Urothelium cell line (cell line): ENCODE results near the gene IL33.

Source experiments
- DNase-seq: peaks from one replicate; pipeline ENCODE4 v3.0.0; 2011; ENCODE audit warnings: low spot score, mixed read lengths
- FAIRE-seq: peaks from 2 replicates; lab custom pipeline; 2011; peaks lifted over from hg19 to GRCh38; lab: Jason Lieb, UNC

IL33 gene

DNA sequence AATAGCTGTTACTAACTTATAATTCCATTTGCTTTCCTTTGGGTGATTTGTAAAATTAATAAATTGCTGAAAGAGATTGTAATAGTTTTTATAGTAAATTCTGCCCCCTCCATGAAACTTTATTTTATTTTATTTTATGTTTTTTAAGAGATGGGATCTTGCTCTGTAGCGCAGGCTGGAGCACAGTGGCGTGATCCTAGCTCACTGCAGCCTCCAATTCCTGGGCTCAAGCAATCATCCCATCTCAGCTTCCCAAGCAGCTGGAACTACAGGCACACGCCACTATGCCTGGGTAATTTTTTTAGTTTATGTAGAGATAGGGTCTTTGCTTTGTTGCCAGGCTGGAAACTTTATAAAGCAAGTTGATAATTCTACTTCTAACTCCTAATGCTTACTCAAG lies 395 bp downstream of the IL33 start:
- DNase-seq (no peak), FAIRE-seq (no peak)

- no peak for DNase-seq
- no peak for FAIRE-seq
These were observed 1.3 kb downstream of the IL33 start for GRCh38 chr9:6216951-6217350.

DNA sequence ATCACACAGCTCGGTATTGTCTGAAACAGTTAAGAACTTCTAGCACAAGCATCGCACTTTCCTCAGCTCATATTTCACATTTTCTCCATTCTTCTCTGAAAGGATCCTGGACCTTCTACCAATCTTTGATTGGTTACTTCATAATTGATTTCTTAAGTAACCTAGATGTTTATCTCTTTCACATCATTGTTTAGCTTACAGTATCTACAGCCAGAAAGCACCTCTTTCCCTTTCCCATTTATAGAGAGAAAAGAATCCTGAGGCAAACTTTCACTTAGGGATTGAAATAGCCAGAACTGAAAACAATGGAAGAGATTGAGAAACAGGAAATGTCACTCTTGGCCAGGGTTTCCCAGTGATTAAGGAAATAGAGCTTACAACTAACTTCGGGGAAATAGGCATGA lies 2.5 kb downstream of the IL33 start:
- DNase-seq (no peak), FAIRE-seq (no peak)

DNA sequence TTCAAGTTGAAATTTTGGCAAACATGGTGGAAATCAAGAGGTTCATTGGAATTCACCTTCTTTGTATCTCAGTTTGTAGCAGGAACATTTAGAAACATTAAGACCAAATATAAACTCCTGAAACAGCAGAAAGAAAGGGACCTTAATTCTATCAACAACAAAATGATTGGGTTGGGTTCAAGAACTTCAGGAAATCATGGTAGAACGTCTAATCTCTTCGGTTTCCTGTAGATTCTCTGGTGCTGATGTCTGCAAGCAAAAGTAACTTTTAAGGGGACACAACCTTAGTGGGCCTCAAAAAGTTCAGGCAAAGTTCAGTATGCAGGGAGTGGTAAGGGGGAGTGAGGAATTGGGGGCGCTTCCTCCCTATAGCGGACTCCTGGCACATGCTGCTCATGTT lies 3.4 kb downstream of the IL33 start:
- FAIRE-seq (no peak), DNase-seq (no peak)

DNA sequence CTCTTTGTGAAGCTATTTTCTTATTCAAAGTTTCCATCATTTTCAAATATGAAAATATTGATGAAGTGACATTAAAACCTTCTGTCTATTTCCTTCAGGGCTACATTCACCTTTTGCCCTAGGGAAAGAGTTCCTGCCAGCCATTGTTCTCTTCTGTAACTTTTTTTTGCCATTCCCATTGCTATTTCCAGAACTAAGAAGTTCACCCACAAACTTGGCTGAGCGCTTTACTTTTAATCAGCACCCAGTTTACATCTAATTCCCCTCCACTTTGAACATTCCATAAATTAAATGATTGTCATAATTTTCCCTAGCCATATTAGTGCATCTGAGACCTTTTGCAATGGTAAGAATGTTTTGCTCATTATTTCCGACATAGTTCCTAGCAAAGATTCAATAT lies 4.4 kb downstream of the IL33 start:
- DNase-seq: no peak
- FAIRE-seq: no peak

GRCh38 chr9:6224393-6225154 lies 9.0 kb downstream of the IL33 start:
- FAIRE-seq (no peak), DNase-seq (no peak)

DNA sequence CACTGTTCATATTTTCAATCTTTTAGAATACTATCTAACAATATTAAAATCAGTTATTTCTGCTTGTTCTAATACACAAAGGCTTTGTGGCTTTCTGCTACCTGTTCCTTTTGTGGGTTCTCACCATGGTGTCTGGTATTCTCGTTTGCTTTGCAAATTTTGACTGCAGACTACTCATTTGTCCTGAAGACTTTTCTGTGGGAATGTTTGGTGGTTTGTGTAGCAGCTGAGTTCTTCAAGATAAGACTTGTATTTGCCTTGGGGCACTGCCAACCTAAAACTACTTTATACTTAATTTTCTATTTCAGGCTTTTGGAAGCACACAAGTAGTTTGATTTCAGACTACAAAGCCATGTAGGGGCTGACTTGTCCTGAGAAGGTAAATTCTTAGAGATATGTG lies 11.1 kb downstream of the IL33 start:
- FAIRE-seq: no peak
- no peak for DNase-seq

DNA sequence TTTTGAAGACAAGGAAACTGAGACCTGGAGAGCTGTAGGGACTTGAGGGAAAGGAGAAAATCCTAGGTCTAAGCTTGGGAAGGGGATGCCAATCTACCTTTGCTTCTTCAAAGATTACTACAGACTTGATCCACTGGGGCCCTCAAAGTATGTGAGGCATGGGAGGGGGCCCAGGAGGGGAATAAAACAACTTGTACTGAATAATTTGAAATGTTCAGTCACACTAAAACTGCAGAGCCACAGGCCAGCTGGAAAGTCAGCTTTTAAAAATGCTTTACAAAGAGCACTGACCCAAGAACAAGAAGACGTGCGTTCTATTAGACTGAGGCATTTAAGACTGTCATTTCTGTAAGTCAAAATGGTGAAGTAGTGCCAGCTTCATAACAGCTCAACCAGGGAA lies 13.6 kb downstream of the IL33 start:
- FAIRE-seq: no peak
- no peak for DNase-seq

DNA sequence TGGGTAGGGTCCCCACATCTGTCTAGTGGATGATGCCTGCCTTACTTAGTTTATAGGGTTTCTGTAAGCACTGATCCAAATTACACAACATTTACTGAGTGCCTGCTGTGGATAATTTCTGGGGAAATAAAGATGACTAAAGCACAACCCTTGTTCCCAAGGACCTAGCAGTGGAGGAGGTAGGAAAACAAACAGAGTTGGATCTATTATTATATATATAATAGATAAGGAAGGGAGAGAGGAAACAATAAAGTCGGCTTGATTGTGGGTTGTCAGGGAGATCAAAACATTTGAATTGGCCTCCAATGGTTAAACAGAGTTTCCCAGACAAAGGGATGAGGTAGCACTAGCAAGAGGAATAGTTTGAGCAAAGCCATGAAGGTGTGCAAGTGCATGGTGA lies 14.0 kb downstream of the IL33 start:
- DNase-seq: no peak
- FAIRE-seq: no peak

DNA sequence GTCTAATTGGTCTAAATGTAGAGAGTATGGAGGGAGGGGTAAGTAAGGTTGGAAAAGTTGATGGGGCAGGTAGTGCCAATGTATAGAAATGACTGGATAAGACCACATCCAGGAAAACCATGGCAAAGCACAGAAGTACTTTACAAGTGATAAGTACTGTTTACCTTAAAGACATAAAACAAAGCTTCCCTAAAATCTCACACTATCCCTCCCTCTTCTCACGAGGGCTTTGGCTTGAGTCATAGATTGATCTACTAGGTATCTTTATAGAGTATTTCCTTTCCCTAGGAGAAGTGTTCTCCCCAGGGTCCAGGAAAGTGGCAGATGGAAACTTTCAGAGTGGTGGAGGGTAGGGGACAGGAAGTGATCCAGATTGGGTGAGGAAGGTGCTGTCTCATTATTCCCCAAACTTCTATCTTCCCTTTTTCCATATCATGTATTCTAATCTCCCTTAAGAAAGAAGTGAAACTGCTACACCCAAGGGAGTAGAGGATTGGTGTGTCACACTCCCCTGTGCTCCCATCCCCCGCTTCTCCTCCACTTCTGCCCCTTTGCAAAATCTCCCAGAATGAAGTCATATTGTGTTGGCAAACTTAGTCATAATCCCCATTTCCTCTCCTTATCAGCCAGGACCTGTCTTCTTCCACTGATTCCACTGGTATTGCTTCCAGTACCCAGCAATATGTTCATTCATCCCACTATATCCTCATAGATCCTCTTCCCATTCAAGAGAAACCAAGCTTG lies 14.6 kb downstream of the IL33 start:
- no peak for FAIRE-seq
- DNase-seq: no peak

DNA sequence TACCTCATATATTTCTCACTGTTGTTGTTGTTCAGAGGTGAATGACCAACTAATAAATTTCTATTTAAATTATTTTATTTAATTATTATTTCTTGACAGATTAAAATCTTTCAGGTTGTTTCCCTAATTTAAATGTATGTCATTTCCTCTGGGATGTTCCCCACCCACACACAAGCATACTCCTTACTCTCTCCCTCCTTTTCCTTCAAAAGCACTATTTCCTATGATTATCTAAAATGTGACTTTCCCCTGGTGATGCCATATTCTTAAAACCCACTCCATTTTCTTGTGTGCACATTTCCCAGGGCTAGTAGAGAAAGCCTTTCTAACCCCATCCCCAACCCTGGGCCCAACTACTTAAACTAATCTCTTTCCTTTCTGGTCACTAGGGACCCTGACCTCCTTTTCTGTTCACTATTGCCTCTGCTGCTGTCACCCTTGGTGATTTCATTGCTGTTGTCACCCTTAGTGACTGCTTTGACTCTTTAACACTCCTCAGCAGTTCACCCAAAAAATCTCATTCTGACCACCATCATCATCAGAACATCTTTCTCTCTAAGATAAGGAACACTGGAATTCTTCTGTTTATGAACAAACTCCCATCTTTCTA lies 16.8 kb downstream of the IL33 start:
- FAIRE-seq (no peak), DNase-seq (no peak)

DNA sequence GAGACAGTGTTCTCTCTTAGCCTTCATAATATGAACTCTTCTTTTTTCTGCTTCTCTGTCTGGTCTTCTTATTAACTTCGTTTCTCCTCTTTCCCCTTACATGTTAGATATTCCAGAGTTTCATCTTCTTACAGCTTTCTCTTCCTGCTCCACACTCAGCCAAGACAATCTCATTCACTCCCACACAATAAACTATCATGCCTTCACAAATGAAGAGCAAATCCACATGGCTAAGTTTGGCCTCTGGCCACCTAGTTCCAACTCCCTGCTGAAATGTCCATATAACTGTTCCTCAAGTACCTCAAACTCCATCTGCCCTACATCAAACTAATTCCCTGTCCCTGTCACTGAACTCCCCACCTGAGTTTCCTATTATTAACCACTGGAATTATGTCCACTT lies 18.4 kb downstream of the IL33 start:
- FAIRE-seq: no peak
- DNase-seq: no peak

GRCh38 chr9:6237267-6237666 lies 21.7 kb downstream of the IL33 start:
- DNase-seq (no peak), FAIRE-seq (no peak)

- DNase-seq: no peak
- FAIRE-seq: no peak
These were observed 23.4 kb downstream of the IL33 start for GRCh38 chr9:6239048-6239461.

DNA sequence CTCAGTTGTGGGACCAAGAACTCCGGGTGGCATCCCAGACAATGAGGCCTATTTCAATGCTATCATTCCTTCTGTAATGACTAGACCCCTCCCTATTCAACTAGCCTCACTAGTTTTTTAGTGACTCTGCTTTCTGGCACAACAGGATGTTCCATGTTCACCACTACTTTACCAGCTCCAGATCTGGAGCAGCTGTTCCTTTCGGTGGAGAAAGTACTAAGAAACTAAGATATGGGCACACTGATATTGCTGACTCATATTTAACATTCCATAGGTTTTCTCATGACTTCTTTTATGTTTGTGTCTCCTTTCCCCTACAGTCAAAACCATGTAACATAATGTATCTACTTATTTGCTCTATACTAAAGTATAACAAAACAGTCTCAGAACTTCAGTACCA lies 24.1 kb downstream of the IL33 start:
- no peak for FAIRE-seq
- no peak for DNase-seq

GRCh38 chr9:6243746-6244145 lies 28.1 kb downstream of the IL33 start:
- DNase-seq (no peak), FAIRE-seq (no peak)

GRCh38 chr9:6247266-6247665 lies 31.7 kb downstream of the IL33 start:
- FAIRE-seq (no peak), DNase-seq (no peak)

GRCh38 chr9:6268826-6269397 lies 53.3 kb downstream of the IL33 start:
- FAIRE-seq (no peak), DNase-seq (no peak)

- FAIRE-seq (no peak), DNase-seq (no peak)
These were observed 55.3 kb downstream of the IL33 start for GRCh38 chr9:6270896-6271295.

- DNase-seq (no peak), FAIRE-seq (no peak)
These were observed 56.1 kb downstream of the IL33 start for GRCh38 chr9:6271508-6272228.

DNA sequence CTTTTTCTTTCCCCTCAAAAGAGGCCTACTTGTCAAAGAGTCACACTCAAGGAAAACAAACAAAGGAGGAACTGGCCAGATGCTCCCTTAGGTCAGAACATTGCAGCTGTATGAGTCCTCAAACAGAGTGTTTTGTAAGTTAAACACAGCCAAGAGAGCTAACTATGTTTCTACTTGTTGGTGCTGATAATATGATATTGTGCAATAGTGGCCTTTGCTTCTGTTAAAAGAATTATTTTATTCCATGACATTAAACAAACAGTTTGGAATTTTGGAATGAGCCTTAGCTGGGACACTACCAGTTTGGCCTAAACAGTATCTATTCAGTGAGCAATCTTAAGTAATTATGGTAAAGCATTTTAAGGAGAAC lies 56.6 kb downstream of the IL33 start:
- DNase-seq: no peak
- FAIRE-seq: no peak
